Endothelial cell of umbilical vein (primary cell): ENCODE data around the gene FUT8.

Experiments
- EZH2 ChIP-seq: IDR thresholded peaks from 2 replicates; pipeline ENCODE4 v1.6.1; 2012; ENCODE audit warnings: borderline replicate concordance, low read depth, mild to moderate bottlenecking, moderate library complexity, low read length, inconsistent platforms; ENCODE audit not compliant: severe bottlenecking
- FOS ChIP-seq: IDR thresholded peaks from 2 replicates; pipeline ENCODE4 v1.6.1; 2011; ENCODE audit warnings: mild to moderate bottlenecking, low read length, moderate library complexity, borderline replicate concordance; ENCODE audit not compliant: insufficient read depth
- GATA2 ChIP-seq: IDR thresholded peaks from 2 replicates; pipeline ENCODE4 v1.7.0; 2011; ENCODE audit warnings: low read depth, mild to moderate bottlenecking, moderate library complexity, mixed read lengths, low read length; ENCODE audit not compliant: insufficient read length, insufficient read depth
- JUN ChIP-seq: IDR thresholded peaks from 2 replicates; pipeline ENCODE4 v1.6.1; 2011; ENCODE audit warnings: borderline replicate concordance, low read depth; ENCODE audit not compliant: insufficient read length, insufficient read depth
- POLR2A ChIP-seq: IDR thresholded peaks from 2 replicates; pipeline ENCODE4 v1.6.1; 2012; ENCODE audit warnings: low read depth, mild to moderate bottlenecking, control low read depth, low read length
- POLR2AphosphoS5 ChIP-seq: IDR thresholded peaks from 2 replicates; pipeline ENCODE4 v1.6.1; 2012; ENCODE audit warnings: low read depth, mild to moderate bottlenecking, control low read depth, low read length, moderate library complexity; ENCODE audit not compliant: insufficient read depth
- TF ChIP-seq, protein P1 (sequence below), 2 donors: IDR thresholded peaks; 1 replicate in 1 of 2; 2 replicates in 1 of 2; pipeline ENCODE4 v1.5.1; 2011; ENCODE audit warnings: low read length in 2 of 2, mild to moderate bottlenecking in 2 of 2, moderate library complexity in 2 of 2, control low read depth in 1 of 2, inconsistent platforms in 1 of 2, low read depth in 1 of 2; ENCODE audit not compliant: insufficient read depth in 1 of 2; ENCODE audit errors: extremely low read depth in 1 of 2
- TF ChIP-seq, protein P2 (sequence below): IDR thresholded peaks from 2 replicates; pipeline ENCODE4 v1.6.1; 2011; ENCODE audit not compliant: insufficient read depth, insufficient read length

DNA sequence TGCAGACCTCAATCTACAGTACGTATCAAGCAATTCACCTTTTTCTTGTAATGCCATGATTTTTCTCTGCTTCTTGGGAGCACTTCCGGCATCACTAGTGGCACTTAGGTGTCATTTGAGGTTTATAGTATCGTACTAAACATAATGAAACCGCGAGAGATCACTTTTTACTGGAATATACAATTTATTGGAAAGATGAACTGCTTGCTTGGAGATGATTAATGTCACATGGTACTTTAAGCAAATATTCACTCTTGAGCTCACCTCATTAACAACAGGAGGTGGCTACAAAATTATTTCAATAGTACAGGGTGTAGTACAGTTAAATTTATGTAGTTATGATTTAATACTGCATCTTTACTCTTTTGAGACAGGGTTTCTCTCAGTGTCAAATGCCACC is 11.5 kb downstream of the FUT8 start:
- TF ChIP-seq, protein P1, sequence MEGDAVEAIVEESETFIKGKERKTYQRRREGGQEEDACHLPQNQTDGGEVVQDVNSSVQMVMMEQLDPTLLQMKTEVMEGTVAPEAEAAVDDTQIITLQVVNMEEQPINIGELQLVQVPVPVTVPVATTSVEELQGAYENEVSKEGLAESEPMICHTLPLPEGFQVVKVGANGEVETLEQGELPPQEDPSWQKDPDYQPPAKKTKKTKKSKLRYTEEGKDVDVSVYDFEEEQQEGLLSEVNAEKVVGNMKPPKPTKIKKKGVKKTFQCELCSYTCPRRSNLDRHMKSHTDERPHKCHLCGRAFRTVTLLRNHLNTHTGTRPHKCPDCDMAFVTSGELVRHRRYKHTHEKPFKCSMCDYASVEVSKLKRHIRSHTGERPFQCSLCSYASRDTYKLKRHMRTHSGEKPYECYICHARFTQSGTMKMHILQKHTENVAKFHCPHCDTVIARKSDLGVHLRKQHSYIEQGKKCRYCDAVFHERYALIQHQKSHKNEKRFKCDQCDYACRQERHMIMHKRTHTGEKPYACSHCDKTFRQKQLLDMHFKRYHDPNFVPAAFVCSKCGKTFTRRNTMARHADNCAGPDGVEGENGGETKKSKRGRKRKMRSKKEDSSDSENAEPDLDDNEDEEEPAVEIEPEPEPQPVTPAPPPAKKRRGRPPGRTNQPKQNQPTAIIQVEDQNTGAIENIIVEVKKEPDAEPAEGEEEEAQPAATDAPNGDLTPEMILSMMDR (IDR thresholded peaks at IDR 0.05; ENCODE audit: extremely low read depth in 1 of 2, insufficient read depth in 1 of 2, low read depth in 1 of 2, low read length in 2 of 2): no peak
- TF ChIP-seq FOS: no peak
- TF ChIP-seq POLR2A: no peak
- TF ChIP-seq, protein P2, sequence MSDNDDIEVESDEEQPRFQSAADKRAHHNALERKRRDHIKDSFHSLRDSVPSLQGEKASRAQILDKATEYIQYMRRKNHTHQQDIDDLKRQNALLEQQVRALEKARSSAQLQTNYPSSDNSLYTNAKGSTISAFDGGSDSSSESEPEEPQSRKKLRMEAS: no peak
- no peak for TF ChIP-seq POLR2AphosphoS5
- TF ChIP-seq EZH2: no peak
- no peak for TF ChIP-seq JUN
- no peak for TF ChIP-seq GATA2
